NCI-H1694 treated with DMSO at 0.1 percent for 48 hours (cell line): ENCODE data around the gene GNA12.

Source experiments
- DNase-seq: peaks from one replicate; lab custom pipeline; 2025; lab: John Stamatoyannopoulos, UW

The GNA12 gene

DNA sequence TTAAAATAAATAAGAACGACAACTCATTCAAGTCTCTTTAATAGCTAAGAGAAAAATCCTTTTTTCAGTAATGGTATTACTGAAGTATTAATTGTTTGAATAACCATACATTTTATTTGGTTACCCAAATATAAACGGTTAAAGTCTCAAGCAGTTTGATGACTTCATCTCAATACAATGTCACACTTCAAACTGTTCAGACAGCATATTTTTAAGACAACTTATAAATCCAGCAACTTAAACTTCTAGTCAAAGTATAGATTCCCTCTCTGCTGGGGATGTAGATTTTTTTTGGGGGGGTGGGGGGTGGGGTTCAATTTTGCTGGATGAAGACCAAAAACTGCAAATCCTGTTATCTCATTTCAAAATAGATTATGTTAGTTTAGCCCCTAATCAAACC is 42.0 kb downstream of the GNA12 start:
- no peak for DNase-seq

DNA sequence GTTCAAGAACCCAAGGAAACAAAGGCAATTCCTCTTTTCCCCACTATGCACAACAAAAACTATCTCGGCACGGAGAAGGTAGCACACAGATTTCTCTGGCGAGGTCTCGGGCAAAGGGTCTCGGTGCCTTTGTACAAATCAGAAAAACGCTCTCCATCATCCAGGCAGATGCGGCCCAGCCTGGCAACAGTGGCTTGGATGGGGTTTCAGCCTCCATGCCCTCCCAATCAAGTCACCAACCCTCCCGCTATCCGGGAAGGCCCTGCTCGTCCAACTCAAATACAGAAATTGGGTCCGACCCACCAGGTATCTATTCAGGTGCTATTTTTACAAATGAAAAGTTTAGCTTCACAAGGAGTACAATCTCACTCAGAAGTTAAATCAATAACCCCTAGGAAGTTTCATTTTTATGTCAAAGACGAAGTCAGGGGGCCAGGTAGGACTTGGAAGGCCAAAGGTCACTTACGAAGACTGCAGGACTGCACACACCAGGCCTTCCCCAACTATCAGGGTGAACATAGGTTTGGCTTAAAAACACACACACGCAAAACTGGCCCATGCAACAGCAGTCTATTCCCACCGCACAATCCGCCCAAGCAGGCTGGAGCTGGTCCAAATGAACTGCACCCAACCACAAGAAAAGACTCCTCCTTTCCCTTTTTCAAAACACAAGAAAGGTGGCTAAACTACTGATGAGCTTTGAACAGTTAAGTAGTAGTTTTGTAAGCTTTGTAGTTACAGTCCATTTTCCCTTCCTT is 43.0 kb downstream of the GNA12 start:
- DNase-seq: no peak

- no peak for DNase-seq
Observed at GRCh38 chr7:2800220-2800930, 43.7 kb downstream of the GNA12 start.

- no peak for DNase-seq
Observed at GRCh38 chr7:2799253-2799652, 44.9 kb downstream of the GNA12 start.

DNA sequence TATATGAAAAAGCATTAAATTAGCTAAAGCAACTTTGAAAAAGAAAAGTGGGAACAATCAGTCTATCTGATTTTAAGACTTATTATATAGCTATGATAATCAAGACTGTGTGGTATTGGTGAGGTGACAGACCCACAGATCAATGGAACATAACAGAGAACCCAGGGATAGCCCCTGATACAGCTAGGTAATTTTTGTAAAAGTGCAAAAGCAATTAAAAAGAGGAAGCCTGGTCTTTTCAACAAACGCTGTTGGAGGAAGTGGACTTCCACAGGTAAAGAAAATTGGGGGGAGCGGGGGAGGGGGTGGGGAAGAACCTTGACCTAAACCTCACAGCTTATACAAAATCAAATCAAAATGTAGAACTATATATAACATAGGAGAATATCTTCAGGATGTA is 45.4 kb downstream of the GNA12 start:
- no peak for DNase-seq

- DNase-seq: no peak
Observed at GRCh38 chr7:2796358-2797352, 47.5 kb downstream of the GNA12 start.

DNA sequence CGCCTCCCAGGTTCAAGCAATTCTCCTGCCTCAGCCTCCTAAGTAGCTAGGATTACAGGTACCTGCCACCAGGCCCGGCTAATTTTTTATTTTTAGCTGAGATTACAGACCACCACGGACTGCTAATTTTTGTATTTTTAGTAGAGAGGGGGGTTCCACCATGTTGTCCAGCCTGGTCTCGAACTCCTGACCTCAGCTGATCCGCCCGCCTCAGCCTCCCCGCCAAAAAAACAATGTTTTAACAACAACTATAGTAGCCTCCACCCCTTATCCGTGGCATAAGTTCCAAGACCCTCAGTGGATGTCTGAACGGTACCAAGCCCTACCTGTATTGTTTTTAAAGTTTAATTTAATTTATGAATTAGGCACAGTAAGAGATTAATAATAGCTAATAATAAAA is 48.2 kb downstream of the GNA12 start:
- no peak for DNase-seq

- no peak for DNase-seq
Observed at GRCh38 chr7:2794836-2795636, 49.1 kb downstream of the GNA12 start.

DNA sequence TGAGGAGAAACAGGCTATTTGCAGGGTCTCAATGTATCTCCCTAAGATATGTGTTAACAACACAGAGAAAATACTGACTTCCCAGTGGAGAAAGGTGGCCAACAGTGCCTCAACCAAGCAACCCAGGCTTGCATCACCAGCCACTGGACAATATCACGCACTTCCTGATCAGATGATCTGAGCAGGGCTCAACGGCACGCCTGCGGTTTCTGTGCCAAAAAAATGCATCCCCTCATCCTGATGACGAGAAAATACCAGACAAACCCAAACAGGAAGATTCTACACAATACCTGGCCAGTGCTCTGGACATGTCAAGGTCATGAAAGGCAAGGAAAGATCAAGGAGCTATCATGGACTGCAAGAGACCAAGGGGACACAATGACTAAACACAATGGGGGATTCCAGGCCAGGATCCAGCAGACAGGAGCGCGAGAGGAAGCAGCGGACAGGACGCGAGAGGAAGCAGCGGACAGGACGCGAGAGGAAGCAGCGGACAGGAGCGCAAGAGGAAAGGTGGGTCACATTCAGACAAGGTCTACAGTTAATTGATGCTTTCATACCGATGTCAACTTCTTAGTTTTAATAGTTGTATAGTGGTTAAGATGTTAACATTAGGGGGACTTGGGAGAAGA is 51.1 kb downstream of the GNA12 start:
- DNase-seq: no peak

DNA sequence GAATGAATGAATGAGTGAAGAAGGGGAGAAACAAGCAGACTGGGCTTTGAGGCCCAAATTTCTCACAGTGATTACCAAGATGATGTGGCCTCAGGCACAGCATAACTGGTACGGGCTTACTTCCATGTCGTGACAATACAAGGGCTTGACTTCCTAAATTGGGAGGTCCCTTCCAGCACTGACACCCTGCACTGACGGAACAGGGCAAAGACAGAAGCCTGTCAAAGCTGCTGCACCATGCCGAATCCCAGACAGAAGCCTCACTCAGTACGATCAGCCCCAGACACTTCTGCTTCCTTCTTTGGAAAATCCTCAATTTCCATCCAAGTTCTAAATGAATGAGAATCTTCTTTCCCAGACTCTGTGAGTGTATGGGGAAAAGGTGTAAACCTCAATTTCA is 51.9 kb downstream of the GNA12 start:
- no peak for DNase-seq

DNA sequence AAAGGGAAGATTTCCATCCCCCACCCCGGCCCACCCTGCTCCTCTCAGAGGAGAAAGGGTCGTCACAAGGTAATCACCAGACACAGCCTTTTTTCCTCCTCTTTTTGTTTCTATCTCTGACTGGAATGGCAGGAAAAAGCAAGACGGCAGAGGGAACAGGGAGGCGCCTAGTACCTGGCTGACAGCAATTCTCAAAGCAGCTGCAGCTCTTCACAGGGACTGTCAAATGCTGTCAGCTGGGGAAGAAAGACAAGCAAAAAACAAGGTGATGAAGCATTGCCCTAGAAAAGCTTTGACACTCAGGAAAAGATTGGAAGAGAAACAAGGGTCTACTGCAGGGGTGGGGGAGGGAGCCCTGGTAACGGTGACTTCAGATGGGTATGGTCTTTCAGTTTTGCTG is 52.7 kb downstream of the GNA12 start:
- DNase-seq: no peak

DNA sequence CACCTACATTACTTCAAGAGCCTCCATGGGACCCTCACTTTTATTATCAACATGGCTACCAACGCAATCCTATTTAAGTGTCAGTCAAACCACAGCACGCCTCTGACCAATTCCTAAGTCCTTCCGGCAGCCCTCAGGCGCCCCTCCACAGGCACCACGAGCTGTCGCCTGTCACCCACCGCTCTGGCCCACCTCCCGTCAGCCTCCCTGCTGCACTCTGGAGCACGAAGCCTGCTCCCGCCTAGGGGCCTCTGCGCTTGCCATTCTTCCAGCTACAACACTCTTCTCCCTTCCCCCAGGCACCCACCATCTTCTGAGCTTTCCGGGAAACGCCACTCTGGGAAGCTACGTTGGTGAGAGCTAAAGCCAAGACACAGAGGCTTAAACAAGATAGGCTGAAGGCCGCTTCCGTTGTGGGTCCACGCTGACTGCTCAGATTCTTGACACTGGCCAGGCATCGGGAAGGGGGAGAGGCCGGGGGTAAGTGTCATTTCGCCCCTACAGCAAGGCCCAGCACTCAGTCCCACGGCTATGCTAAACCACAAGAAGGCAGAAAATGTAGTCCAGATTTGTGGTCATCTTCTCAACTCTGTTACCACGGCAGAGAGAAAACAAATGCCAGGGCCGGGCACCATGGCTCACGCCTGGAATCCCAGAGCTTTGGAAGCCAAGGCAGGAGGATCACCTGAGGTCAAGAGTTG is 56.7 kb downstream of the GNA12 start:
- no peak for DNase-seq

GRCh38 chr7:2786607-2787116 is 57.4 kb downstream of the GNA12 start:
- DNase-seq: no peak

DNA sequence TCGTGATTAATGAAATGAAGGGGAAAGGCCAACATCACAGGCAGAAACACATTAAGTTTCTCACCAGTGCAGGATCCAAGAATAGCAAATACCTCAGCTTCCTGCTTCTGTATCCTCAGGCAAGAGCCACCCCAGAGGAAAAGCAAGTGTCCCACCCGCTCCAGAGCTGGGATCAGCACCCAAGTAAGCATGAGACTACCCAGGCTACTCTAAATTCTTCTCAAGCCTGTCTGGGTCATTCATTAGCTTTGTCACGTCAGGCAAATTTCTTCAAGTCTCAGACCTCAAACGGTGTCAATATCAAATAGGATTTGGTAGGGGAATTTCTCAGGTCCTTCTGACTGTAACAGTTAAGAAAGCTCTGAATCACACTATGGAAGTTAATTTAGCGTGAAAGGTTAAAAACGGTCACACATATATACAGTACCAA is 59.0 kb downstream of the GNA12 start:
- no peak for DNase-seq

DNA sequence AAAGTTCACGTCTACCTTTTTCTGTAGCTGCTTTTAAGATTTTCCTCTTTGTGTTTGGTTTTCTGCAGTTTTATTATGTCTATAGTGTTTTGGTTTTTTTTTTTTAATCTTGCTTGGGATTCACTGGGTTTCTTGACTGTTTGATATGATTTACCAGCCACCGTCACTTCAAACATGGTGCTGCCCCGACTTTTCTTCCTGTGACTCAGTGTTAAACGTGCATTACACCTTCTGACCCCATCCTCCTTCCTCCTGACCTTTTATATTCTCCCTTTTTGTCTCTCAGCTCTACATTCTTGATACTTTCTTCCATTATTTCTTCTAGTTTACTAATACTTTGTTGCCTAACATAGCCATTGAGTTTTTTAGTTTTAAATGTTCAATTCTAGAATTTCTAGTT is 61.5 kb downstream of the GNA12 start:
- DNase-seq: no peak

GRCh38 chr7:2782121-2782520 is 62.0 kb downstream of the GNA12 start:
- DNase-seq: no peak

- no peak for DNase-seq
Observed at GRCh38 chr7:2781636-2782035, 62.5 kb downstream of the GNA12 start.

GRCh38 chr7:2779051-2779450 is 65.1 kb downstream of the GNA12 start:
- DNase-seq: no peak

- DNase-seq: no peak
Observed at GRCh38 chr7:2777898-2778535, 66.1 kb downstream of the GNA12 start.

DNA sequence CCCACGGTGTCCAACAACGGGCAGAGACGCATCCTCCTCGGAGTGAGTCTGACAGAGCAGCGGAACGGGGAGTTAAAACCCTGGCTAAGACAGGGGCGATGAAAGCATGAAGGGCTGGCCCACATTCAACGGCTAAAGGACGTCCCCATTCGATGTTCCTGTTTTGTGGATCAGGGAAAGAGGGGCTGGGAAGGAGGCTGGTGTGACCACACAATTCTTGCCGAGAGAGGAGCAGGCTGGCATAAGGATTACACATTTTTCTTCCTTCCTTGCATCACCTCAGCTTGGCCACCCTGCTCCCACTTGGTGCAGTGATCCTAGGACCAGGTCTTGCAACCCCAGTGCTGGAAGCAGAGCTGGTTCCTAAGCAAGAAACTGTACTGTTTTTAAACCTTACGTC is 67.7 kb downstream of the GNA12 start:
- DNase-seq: no peak
